ENCODE data around the gene ZNF525. TPM values are rescaled to one million over a fixed set of nuclear protein-coding genes. Genes with fewer than 3 reads are reported as not detected.
A peak's percentile ranks its signal among the peaks of the same experiment; 100 is the strongest.
"Not testable (repeated sequence)": the region's sequence is repeated elsewhere in the genome, so short reads cannot be mapped to it uniquely, and the experiment has no call there.

ZNF525 gene
- polyA plus RNA-seq, 1 of the 3 experiments (the other 2 are of a cell fraction): 2.5 TPM

DNA sequence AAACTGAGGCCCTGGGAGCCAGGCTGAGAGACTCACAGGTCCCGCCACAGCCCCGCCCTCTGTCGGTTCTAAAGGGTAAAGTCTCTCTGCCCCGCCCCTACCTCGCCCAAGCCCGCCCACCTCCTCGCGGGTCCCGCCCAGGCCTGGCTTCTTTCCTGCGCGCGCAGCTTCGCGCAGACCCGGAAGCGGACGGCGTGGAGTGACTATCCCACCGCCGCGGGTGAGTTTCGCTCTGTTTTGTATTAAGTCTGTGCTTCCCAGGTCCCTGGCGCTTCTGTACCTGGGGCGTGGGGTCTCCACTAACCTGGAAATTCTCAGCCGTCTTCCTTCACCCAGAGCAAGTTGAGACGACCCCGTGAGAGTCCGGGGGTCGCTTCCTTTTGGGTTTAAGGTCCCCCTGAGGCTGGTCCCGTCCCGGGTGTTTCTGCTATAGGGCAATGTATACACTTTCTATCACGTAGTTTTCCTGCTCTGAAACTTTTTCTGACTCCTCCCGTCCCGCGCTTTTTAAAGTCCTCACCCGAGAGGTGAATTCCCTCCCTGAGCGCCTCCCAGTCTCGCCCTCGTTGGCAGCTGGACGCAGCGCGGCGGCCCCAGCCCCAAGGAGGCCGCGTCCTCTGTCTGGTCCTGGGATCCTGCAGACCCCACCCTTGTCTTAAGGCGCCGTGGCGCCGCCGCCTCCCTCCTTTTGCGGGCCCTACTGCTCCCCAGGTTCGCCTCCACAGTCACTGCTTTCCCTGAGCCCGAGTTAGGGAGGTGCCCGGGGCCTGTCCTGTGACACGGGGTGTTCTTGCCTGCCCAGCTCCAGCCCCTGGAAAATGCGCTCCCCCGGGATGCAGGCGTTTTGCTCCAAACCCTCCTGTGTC is 29.7 kb downstream of the ZNF525 start, which contains the start of gene ZNF765 (continued):
- TF ChIP-seq, protein P1, sequence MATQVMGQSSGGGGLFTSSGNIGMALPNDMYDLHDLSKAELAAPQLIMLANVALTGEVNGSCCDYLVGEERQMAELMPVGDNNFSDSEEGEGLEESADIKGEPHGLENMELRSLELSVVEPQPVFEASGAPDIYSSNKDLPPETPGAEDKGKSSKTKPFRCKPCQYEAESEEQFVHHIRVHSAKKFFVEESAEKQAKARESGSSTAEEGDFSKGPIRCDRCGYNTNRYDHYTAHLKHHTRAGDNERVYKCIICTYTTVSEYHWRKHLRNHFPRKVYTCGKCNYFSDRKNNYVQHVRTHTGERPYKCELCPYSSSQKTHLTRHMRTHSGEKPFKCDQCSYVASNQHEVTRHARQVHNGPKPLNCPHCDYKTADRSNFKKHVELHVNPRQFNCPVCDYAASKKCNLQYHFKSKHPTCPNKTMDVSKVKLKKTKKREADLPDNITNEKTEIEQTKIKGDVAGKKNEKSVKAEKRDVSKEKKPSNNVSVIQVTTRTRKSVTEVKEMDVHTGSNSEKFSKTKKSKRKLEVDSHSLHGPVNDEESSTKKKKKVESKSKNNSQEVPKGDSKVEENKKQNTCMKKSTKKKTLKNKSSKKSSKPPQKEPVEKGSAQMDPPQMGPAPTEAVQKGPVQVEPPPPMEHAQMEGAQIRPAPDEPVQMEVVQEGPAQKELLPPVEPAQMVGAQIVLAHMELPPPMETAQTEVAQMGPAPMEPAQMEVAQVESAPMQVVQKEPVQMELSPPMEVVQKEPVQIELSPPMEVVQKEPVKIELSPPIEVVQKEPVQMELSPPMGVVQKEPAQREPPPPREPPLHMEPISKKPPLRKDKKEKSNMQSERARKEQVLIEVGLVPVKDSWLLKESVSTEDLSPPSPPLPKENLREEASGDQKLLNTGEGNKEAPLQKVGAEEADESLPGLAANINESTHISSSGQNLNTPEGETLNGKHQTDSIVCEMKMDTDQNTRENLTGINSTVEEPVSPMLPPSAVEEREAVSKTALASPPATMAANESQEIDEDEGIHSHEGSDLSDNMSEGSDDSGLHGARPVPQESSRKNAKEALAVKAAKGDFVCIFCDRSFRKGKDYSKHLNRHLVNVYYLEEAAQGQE (IDR thresholded peaks at IDR 0.05; ENCODE audit: low read depth, low read length): no peak
- TF ChIP-seq CHD2 (IDR thresholded peaks at IDR 0.05; ENCODE audit: low read length, partially characterized antibody): no peak
- no peak for TF ChIP-seq FOXJ3 (CRISPR knock-in tag; IDR thresholded peaks at IDR 0.05)
- no peak for TF ChIP-seq MEF2A (IDR thresholded peaks at IDR 0.05; ENCODE audit: borderline replicate concordance, low read depth)
- TF ChIP-seq, protein P2, sequence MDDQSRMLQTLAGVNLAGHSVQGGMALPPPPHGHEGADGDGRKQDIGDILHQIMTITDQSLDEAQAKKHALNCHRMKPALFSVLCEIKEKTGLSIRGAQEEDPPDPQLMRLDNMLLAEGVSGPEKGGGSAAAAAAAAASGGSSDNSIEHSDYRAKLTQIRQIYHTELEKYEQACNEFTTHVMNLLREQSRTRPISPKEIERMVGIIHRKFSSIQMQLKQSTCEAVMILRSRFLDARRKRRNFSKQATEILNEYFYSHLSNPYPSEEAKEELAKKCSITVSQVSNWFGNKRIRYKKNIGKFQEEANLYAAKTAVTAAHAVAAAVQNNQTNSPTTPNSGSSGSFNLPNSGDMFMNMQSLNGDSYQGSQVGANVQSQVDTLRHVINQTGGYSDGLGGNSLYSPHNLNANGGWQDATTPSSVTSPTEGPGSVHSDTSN (IDR thresholded peaks at IDR 0.05): no peak
- no peak for TF ChIP-seq TEAD4 (IDR thresholded peaks at IDR 0.05; ENCODE audit: borderline replicate concordance, insufficient read depth)
- TF ChIP-seq NFIC (IDR thresholded peaks at IDR 0.05; ENCODE audit: borderline replicate concordance): no peak
- TF ChIP-seq ELF1 (IDR thresholded peaks at IDR 0.05): peak; percentile 98
- 0 out of 2 replicates have a peak, but pooled peaks have one; percentile 22 for TF ChIP-seq RAD21 (IDR thresholded peaks at IDR 0.05; ENCODE audit: low read length)
- TF ChIP-seq NRF1 (IDR thresholded peaks at IDR 0.05; ENCODE audit: low read depth, low read length): peak; percentile 87
- TF ChIP-seq SMC3 (IDR thresholded peaks at IDR 0.05; ENCODE audit: low read depth, low read length): 0 out of 2 replicates have a peak, but pooled peaks have one; percentile 11

DNA sequence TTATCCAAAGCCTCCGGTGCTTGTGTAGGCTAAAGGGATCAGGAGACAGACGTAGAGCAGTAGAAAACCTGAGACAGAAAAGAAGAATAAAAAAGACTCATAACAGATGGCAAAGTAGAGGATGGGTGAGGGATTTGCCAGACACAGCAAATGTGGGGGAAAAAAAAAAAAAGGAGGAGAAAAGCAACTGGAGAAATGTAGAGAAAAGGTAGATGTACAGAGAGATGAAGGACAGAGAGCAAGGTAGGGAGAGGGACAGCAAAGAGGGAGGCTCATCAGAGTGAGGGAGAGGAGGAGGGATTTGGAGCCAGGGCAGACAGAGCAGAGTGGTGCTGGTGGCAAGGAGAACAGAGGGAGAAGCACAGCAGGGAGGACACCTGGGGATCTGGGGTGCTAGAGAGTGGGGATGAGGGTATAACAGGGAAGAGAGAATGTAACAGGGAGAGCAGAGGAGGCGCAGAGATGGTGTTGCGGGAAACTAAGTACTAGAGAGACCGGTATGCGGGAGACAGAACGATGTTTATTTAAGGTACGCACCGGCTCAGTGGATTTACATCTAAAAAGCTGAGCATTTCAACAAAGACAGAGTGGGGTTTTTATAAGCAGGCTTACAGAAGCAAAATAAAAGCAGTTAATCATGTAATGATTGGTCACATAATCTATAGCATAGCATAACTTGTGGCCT is 30.5 kb downstream of the ZNF525 start:
- H3K9me3 ChIP-seq; H4K20me1 ChIP-seq (ENCODE audit: insufficient read depth); H3K9me2 ChIP-seq; POLR2A ChIA-PET; H3K27me3 ChIP-seq (ENCODE audit: insufficient read depth): not testable (repeated sequence)
- peaks cover 20% of the 10 kb centered on the region for H3K79me2 ChIP-seq (ENCODE audit: insufficient read depth)
- 47% methylated on average over 9 of the region's 9 CpGs for WGBS (ENCODE audit: low lambda C conversion rate)
- peak overlapping the region; percentile 91 for H2AFZ ChIP-seq (ENCODE audit: low read depth)
- H3K4me3 ChIP-seq (ENCODE audit: low read depth in 2 of 2, low read length in 1 of 2): peak overlapping the region; percentile 65 to 80
- peak overlapping the region; percentile 95 for H3K4me2 ChIP-seq
- DNase-seq: peak; percentile 13
- H3K9ac ChIP-seq: peak overlapping the region; percentile 77
- CTCF ChIA-PET: interaction anchor here (1.6 to 1.8 kb wide), 2 partner anchors 29 to 202 kb away, joined by 3 to 4 read pairs; no protein-coding TSS in a partner anchor
- peaks cover 2 to 25% of the 10 kb centered on the region in 2 experiments for H3K36me3 ChIP-seq (replicated peaks in 1 of 2; ENCODE audit: control insufficient read depth in 1 of 2, insufficient read depth in 2 of 2, low read length in 1 of 2)
- H3K27ac ChIP-seq (ENCODE audit: low read depth in 2 of 2, low read length in 1 of 2): 0 out of 4 replicates have a peak overlapping the region, but pooled peaks of 1 of the 2 experiments have one; percentile 64
- peaks cover 10% of the 10 kb centered on the region for H3F3A ChIP-seq (replicated peaks; ENCODE audit: insufficient read depth)
- H3K4me1 ChIP-seq (ENCODE audit: control insufficient read depth in 1 of 2, insufficient read depth in 2 of 2, low read depth in 1 of 2, low read length in 1 of 2): peaks cover 0 to 11% of the 10 kb centered on the region in 2 experiments; a peak in 1 of 4 replicates
